Muscle layer of colon (tissue), 2 donors: Measurements from ENCODE around the gene TBL1X.

ENCODE experiments used
- H3K27ac ChIP-seq: one replicate; pipeline ENCODE4 v1.7.0; 2013; ENCODE audit warnings: low read depth, mild to moderate bottlenecking, low read length, moderate library complexity
- H3K27me3 ChIP-seq, 2 donors: one replicate each; pipeline ENCODE4 v1.7.0; 2013; ENCODE audit warnings: low read length in 2 of 2, mild to moderate bottlenecking in 2 of 2; ENCODE audit not compliant: insufficient read depth in 2 of 2, control insufficient read depth in 1 of 2
- H3K36me3 ChIP-seq: one replicate; pipeline ENCODE4 v1.7.0; 2013; ENCODE audit warnings: mild to moderate bottlenecking, low read length; ENCODE audit not compliant: insufficient read depth
- H3K4me1 ChIP-seq: one replicate; pipeline ENCODE4 v1.7.0; 2013; ENCODE audit warnings: mild to moderate bottlenecking, low read length; ENCODE audit not compliant: insufficient read depth
- H3K4me3 ChIP-seq, 2 donors: one replicate each; pipeline ENCODE4 v1.7.0; 2013; ENCODE audit warnings: low read length in 2 of 2, low read depth in 1 of 2, mild to moderate bottlenecking in 1 of 2, moderate library complexity in 1 of 2
- H3K9ac ChIP-seq: one replicate; pipeline ENCODE4 v1.7.0; 2013; ENCODE audit warnings: low read length
- H3K9me3 ChIP-seq: one replicate; pipeline ENCODE4 v1.7.0; 2013; ENCODE audit warnings: mild to moderate bottlenecking, low read length
- donor health status: abdominal sarcoma.
- donor health status: Adenocarcinoma of cecum.

TBL1X gene

DNA sequence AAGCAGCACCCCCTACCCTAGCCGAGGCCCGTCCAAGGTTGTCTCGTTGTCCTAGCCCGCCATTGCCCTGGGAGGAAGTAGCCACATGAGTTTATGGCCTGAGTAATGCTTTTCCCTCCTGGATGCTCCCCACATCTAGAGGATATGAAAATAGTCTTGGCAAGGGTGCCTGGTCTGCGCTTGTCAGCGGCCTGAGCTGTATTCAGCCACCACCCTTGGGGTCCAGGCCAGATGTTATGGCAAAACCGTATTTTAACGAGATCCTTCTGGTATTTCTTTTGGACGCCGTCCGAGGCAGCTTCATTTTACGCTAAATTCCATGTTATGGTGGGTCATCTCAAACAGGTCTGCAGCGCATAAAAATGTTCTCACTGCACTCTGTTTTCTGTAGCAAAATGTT lies 211.4 kb downstream of the TBL1X start:
- Histone ChIP-seq H3K36me3 (no peaks in the 10 kb centered on the region), H3K9ac (no peak overlapping the region), H3K9me3 (no peaks in the 10 kb centered on the region), H3K27ac (no peak overlapping the region), H3K27me3 (no peaks in the 10 kb centered on the region), H3K4me1 (no peaks in the 10 kb centered on the region), H3K4me3 (no peak overlapping the region)

DNA sequence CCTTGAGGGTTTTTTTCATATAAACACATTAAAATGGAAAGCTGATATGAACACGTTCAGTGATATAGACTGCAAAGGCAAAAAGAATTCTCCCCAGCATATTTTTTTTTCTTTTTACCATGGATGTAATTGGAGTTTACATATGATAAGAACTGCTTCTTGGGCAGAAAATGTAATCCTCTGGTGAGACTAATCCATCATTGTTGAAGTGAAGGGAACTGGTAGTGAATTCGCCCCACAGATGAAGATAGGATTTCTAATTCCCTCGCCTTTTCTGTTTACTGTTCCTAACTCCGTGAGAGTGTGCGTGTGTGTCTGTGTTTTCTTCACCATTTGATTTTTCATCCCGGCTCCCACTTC lies 211.9 kb downstream of the TBL1X start:
- Histone ChIP-seq H3K27me3 (no peaks in the 10 kb centered on the region), H3K4me3 (no peak overlapping the region), H3K36me3 (no peaks in the 10 kb centered on the region), H3K27ac (no peak overlapping the region), H3K4me1 (no peaks in the 10 kb centered on the region), H3K9ac (no peak overlapping the region), H3K9me3 (no peaks in the 10 kb centered on the region)

DNA sequence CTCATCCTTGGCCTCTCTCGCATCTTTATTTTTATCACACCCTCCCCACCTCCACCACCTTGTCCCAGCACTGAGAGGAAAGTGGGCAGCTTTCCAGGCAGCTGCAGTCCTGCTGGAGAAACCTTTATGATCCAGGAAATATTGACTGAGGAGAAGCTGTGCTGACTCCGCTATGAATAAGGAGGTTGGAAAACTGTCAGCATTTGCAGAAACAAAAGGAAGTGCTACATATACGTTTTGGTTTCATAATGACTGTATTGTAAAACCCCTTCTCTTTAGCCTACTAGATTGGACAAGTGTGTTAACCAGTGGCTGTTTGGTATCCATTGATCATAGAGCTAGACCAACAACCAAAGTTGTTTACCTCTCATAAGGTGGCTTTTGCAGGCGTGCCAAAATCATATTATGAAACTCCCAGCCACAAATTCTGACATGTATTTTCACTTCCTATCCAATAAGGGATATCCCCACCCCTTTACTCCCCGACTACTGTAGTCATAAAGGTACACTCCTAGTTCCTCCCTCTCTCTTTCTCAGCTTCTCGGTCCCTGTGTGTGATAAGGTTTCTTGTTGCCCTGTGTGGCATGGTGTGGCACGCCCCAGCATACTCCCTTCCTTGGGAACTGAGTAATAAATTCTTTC lies 212.4 kb downstream of the TBL1X start:
- no peaks in the 10 kb centered on the region for H3K36me3 ChIP-seq
- no peak overlapping the region for H3K4me3 ChIP-seq
- no peak overlapping the region for H3K9ac ChIP-seq

DNA sequence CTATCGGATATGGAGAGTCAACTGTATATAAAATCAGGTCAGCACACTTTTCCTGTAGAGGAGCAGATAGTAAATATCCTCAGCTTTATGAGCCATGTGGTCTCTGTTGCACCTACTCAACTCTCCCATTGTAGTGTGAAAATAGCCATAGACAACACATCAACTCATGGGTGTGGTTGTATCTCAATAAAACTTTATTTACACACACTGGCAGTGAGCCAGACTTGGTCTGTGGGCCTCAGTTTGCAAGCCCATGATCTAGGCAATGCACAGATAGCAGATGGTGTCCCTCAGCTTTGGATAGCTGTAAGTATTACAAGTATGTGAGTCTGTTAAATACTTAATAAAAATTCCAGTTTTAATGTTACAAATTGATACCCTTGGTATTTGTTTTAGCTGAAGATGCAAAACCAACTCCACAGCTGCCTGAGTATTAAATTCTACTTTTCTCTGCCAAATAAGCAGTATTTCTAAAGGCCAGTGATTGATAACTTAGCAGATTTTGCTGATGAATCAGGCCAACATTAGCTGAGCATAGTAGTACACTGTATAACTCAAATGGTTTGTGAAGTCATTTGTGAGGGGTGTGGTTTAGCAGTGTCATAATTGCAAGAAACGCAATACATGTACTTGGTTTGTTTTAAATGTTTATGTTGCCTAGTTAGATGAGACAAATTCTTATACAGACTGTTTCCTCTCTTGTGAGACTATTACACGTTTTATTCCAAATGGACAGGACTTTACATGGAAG lies 213.5 kb downstream of the TBL1X start:
- Histone ChIP-seq H3K27me3 (no peaks in the 10 kb centered on the region), H3K4me3 (no peak overlapping the region), H3K4me1 (no peaks in the 10 kb centered on the region), H3K27ac (no peak overlapping the region), H3K9ac (no peak overlapping the region), H3K9me3 (no peaks in the 10 kb centered on the region), H3K36me3 (no peaks in the 10 kb centered on the region)

More for the DNA sequence above, 212.4 kb downstream of the TBL1X start:
- Histone ChIP-seq H3K9me3 (no peaks in the 10 kb centered on the region), H3K4me1 (no peaks in the 10 kb centered on the region), H3K27me3 (no peaks in the 10 kb centered on the region), H3K27ac (no peak overlapping the region)

DNA sequence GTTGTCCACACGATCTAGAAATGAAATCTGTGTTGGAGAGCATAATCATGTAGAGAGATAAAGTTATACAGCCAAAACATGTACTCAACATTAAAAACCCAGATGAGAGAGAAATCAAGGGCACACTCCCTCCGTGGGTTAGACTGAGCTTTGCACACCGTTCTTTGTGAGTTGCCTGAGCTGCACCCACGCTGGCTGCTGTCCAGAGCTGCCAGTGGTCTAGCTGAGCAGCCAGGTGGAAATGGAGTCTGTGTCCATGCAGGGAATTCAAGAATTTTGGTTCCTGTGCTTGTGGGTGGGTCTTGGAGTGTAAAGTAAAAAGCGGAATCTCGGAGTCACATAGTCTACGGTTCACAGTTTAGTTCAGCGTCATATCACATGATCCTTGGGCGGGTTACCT lies 216.2 kb downstream of the TBL1X start:
- no peaks in the 10 kb centered on the region for H3K36me3 ChIP-seq
- H3K9ac ChIP-seq = no peak overlapping the region
- H3K4me1 ChIP-seq = no peaks in the 10 kb centered on the region
- H3K27ac ChIP-seq = no peak overlapping the region
- no peaks in the 10 kb centered on the region for H3K27me3 ChIP-seq
- H3K9me3 ChIP-seq = no peaks in the 10 kb centered on the region
- no peak overlapping the region for H3K4me3 ChIP-seq

DNA sequence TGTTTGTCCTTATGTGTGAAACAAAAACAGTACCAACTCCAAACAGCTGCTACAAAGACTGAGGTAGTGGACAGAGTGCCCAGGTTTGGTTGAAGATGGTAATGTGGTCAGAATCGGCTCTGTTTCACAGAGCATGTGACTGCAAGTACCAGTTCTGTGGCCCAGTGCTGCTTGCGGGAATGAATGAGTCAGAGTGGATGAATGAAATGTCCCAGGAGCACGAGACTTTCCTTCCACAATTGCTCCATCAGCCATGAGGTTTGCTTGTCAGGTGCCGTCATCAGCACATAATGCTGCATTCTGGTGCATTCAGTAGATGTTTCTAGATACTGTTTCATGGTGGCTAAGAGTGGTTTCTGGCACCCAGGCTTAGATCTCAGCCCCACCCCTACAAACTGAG lies 216.6 kb downstream of the TBL1X start:
- H3K36me3 ChIP-seq = no peaks in the 10 kb centered on the region
- H3K27ac ChIP-seq = no peak overlapping the region
- no peaks in the 10 kb centered on the region for H3K27me3 ChIP-seq
- H3K9me3 ChIP-seq = no peaks in the 10 kb centered on the region
- no peak overlapping the region for H3K9ac ChIP-seq
- no peaks in the 10 kb centered on the region for H3K4me1 ChIP-seq
- no peak overlapping the region for H3K4me3 ChIP-seq

DNA sequence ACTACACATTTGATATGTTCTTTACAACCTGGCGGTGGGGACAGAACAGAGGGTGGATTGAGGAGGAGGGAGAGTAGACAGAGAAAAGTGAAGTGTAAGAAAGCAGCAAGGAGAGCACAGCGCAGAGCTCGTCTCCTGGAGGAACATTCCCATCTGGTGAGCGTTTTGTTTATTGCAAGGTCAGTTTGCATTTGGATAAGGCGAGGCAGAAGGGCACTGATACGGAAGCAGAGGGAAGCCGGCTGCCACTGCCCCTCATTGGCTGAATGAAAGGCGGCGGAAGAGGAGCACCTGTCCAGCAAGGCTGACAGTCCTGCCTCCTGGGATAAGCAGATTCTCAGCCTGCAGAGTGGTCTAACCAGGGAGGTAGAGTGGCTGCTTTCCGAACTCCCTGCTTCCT lies 217.6 kb downstream of the TBL1X start:
- H3K9ac ChIP-seq = no peak overlapping the region
- H3K4me3 ChIP-seq = no peak overlapping the region
- no peaks in the 10 kb centered on the region for H3K4me1 ChIP-seq
- H3K27me3 ChIP-seq = no peaks in the 10 kb centered on the region
- no peaks in the 10 kb centered on the region for H3K9me3 ChIP-seq
- H3K27ac ChIP-seq = no peak overlapping the region
- H3K36me3 ChIP-seq = no peaks in the 10 kb centered on the region

DNA sequence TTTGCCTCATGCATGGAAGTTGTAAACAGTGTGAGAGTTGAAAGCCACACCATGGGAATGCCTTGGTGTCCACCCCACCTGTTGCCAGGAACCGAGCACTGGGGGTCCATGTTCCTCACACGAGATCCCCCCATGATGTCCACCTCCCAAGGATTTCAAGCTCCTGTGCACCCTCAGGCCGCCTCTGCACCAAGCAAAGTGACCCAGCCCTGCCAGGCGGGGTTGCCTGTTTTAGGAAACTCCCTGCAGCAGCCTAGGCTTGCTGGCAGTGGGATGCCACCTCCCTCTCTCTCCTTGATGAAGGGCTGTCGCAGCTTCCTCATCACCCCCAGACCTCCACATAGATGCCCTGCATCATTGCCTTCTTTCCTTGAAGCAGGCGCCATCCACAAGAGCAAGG lies 218.0 kb downstream of the TBL1X start:
- Histone ChIP-seq H3K9me3 (no peaks in the 10 kb centered on the region), H3K4me3 (no peak overlapping the region), H3K27ac (no peak overlapping the region), H3K36me3 (no peaks in the 10 kb centered on the region), H3K4me1 (no peaks in the 10 kb centered on the region), H3K9ac (no peak overlapping the region), H3K27me3 (no peaks in the 10 kb centered on the region)

DNA sequence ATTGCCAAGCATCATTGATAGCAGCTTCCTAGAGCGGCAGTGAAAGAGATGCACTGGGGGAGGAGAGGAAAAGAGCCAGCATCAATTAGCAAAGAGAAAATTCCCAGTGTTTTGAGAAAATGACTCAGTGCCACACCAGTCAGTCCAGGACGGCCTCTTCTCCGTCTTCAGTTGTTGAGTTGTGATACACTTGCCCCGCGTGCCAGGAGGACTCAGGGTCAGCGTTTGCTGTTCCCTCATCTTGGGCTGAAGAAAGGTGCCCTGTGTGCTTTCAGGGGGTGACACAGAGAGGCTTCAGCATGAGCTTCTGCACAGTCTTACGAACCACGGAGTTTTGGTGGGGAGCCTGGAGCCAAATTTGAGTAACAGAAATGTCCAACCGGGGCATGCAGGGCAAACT lies 218.5 kb downstream of the TBL1X start:
- H3K27ac ChIP-seq = no peak overlapping the region
- no peaks in the 10 kb centered on the region for H3K9me3 ChIP-seq
- H3K36me3 ChIP-seq = no peaks in the 10 kb centered on the region
- no peaks in the 10 kb centered on the region for H3K27me3 ChIP-seq
- H3K9ac ChIP-seq = no peak overlapping the region
- H3K4me1 ChIP-seq = no peaks in the 10 kb centered on the region
- H3K4me3 ChIP-seq = no peak overlapping the region

DNA sequence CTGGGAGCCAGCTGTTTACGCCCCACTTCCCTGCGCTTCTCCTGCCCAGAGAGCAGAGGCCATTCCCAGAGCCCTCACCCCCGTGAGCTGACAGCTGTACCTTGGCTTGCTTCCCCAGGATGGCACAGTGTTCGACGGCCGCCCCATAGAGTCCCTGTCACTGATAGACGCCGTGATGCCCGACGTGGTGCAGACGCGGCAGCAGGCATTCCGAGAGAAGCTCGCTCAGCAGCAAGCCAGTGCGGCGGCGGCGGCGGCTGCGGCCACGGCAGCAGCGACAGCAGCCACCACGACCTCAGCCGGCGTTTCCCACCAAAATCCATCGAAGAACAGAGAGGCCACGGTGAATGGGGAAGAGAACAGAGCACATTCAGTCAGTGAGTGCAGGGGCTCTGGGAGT lies 223.0 kb downstream of the TBL1X start:
- Histone ChIP-seq H3K9me3 (no peaks in the 10 kb centered on the region), H3K27me3 (no peaks in the 10 kb centered on the region), H3K9ac (no peak overlapping the region), H3K36me3 (no peaks in the 10 kb centered on the region), H3K4me1 (no peaks in the 10 kb centered on the region), H3K4me3 (no peak overlapping the region), H3K27ac (no peak overlapping the region)

DNA sequence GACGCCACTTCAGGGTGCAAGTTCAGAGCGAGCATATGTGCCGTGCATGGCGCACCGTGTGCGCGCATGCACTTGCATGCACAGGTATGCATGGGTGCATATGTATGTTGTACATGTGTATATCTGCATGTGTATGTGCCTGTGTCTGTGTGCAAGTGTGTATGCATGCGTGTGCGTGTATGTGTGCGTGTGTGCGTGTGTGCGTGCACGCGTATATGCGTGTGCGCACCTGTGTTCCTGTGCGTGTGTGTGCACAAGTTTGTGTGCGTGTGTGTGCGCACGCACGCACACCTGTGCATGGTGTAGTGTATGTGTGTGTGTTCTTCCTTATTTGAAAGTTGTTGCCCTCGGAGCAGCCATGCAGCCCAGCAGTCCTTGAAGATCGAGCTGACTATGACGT lies 224.0 kb downstream of the TBL1X start:
- Histone ChIP-seq H3K27ac (no peak overlapping the region), H3K27me3 (no peaks in the 10 kb centered on the region), H3K36me3 (no peaks in the 10 kb centered on the region), H3K9ac (no peak overlapping the region), H3K4me3 (no peak overlapping the region), H3K9me3 (no peaks in the 10 kb centered on the region), H3K4me1 (no peaks in the 10 kb centered on the region)

DNA sequence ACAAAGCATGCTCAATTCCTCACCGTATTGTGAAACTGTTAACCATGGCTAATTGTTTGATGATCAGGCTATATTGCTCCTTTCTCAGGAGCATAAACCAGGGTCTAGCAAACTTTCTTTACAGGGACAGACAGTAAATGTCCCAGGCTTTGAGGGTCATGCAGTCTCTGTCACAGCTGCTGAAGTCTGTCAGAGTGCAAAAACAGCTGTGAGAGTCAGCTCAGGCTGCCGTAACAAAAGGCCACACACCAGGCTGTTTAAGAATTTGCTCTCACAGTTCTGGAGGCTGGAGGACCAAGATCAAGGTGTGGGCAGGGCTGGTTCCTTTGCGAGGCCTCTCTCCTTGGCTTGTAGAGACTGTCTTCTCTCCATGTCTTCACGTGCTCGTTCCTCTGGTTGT lies 225.2 kb downstream of the TBL1X start:
- Histone ChIP-seq H3K9me3 (no peaks in the 10 kb centered on the region), H3K36me3 (no peaks in the 10 kb centered on the region), H3K4me1 (no peaks in the 10 kb centered on the region), H3K4me3 (no peak overlapping the region), H3K9ac (no peak overlapping the region), H3K27me3 (no peaks in the 10 kb centered on the region), H3K27ac (no peak overlapping the region)
